Psoas muscle (tissue), 8 donors: ENCODE results near the gene SCT. TPM values are rescaled to one million over a fixed set of nuclear protein-coding genes. Genes with fewer than 3 reads are reported as not detected.

Experiments
- ATAC-seq, 4 donors: fragments of 200-7000 bp; cut with Tn5 transposase; one replicate each; pipeline ENCODE4 v1.9.1; 2020; ENCODE audit warnings: moderate library complexity in 3 of 4, mild to moderate bottlenecking in 2 of 4
- DNase-seq, 2 donors: peaks; one replicate each; pipeline ENCODE4 v3.0.0-alpha.2; 2020
- H3K27ac ChIP-seq: fragments of 200-600 bp; one replicate; pipeline ENCODE4 v1.8.0; 2022
- H3K27me3 ChIP-seq, 3 donors: fragments of 200-600 bp in 1 of 3; one replicate each; pipeline versions ENCODE4 v1.6.1 to v1.8.0; 2013 to 2022; ENCODE audit warnings: low read length in 2 of 3, mild to moderate bottlenecking in 2 of 3, moderate library complexity in 1 of 3; ENCODE audit not compliant: insufficient read depth in 3 of 3
- H3K36me3 ChIP-seq, 2 donors: fragments of 200-600 bp in 1 of 2; one replicate each; pipeline versions ENCODE4 v1.6.1 to v1.8.0; 2013 to 2022; ENCODE audit warnings: low read depth in 1 of 2, mild to moderate bottlenecking in 1 of 2, moderate library complexity in 1 of 2; ENCODE audit not compliant: insufficient read depth in 1 of 2
- H3K4me1 ChIP-seq: fragments of 200-600 bp; one replicate; pipeline ENCODE4 v1.8.0; 2022
- H3K4me3 ChIP-seq: fragments of 200-600 bp; one replicate; pipeline ENCODE4 v1.8.0; 2022; ENCODE audit warnings: mild to moderate bottlenecking
- H3K9me3 ChIP-seq: fragments of 200-600 bp; one replicate; pipeline ENCODE4 v1.8.0; 2022
- WGBS, 3 donors: extraction: QIAGEN DNeasy Blood & Tissue Kit; methylation state at CpG; one replicate each; pipeline versions ENCODE4 v1.1.6 to v1.1.7; 2013; 5-methylcytosine and 5-hydroxymethylcytosine counted together
- intact Hi-C, 2 donors: fragments of 100-400 bp; cut with DNase I; formaldehyde crosslinking; loops; one replicate each; pipeline versions ENCODE4 v1.11.0 to v1.14.2; 2022
- polyA plus RNA-seq, 3 donors: library from polyadenylated mRNA; stranded (reverse); fragments of 200-250 nt; gene quantifications; one replicate each; pipeline ENCODE4 v1.2.3, GENCODE V29; 2013
- total RNA-seq, 4 donors: library from RNA; stranded (reverse); fragmentation: NEBNext Ultra II Directional in 2 of 4; extraction: Animal tissue kit (Norgen Biotek cat#: 25700) in 2 of 4; gene quantifications; one replicate each; pipeline versions ENCODE4 v1.2.1 to v1.2.4, GENCODE V29; 2021 to 2023
- TF ChIP-seq, protein P1 (sequence below): fragments of 200-600 bp; IDR thresholded peaks from one replicate; pipeline ENCODE4 v1.8.0; 2022; ENCODE audit warnings: antibody characterized with exemption
- donor health status: healthy with polysubstance abuse.
- donor health status: DM: no; HTN: no; CAD: no; lungs with moderate emphysema.
- donor health status: Bipolar disorder and iron deficiency.
- donor health status: healthy.
- donor health status: DM: yes; HTN: yes; CAD: no.
- donor health status: DM: no; HTN: no; CAD: no.
- donor health status: DM: no; HTN: no; CAD: no.
- donor health status: DM: yes; HTN: yes; CAD: no.

The SCT gene
- total and polyA plus RNA-seq, 7 donors, result 0.44 to 4.8 (median 1.3) TPM; not detected in 3

DNA sequence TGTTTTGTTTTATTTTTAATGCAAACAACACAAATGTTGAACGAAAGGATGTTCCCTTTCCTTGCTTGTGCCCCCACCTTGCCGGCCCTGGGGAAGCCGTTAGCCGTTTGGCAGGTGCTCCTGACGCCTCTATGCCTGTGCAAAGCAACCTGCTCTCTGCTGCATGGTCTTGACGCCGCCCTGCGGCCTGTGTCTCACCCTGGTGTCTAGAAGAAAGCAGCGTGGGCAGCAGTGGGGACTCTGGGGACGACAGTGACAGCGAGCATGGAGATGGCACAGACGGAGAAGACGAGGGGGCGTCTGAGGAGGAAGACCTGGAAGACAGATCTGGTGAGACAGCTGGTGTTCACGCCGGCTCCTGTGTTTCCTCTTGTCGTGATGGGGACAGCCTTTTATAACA lies 45.2 kb downstream of the SCT start:
- Histone ChIP-seq H3K4me1 (peaks cover 37% of the 10 kb centered on the region), H3K27ac (no peak overlapping the region), H3K36me3 (peaks cover 0 to 50% of the 10 kb centered on the region in 2 donors), H3K27me3 (no peaks in the 10 kb centered on the region), H3K4me3 (no peak overlapping the region), H3K9me3 (no peaks in the 10 kb centered on the region)
- DNase-seq (no peak), ATAC-seq (peak in 1 of 4 donors; percentile 2)
- 76 to 80% (median 77%) methylated on average over 17 of the region's 17 CpGs for WGBS, 3 donors
- TF ChIP-seq, protein P1, sequence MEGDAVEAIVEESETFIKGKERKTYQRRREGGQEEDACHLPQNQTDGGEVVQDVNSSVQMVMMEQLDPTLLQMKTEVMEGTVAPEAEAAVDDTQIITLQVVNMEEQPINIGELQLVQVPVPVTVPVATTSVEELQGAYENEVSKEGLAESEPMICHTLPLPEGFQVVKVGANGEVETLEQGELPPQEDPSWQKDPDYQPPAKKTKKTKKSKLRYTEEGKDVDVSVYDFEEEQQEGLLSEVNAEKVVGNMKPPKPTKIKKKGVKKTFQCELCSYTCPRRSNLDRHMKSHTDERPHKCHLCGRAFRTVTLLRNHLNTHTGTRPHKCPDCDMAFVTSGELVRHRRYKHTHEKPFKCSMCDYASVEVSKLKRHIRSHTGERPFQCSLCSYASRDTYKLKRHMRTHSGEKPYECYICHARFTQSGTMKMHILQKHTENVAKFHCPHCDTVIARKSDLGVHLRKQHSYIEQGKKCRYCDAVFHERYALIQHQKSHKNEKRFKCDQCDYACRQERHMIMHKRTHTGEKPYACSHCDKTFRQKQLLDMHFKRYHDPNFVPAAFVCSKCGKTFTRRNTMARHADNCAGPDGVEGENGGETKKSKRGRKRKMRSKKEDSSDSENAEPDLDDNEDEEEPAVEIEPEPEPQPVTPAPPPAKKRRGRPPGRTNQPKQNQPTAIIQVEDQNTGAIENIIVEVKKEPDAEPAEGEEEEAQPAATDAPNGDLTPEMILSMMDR, result no peak
- intact Hi-C loops, result no loop called here

DNA sequence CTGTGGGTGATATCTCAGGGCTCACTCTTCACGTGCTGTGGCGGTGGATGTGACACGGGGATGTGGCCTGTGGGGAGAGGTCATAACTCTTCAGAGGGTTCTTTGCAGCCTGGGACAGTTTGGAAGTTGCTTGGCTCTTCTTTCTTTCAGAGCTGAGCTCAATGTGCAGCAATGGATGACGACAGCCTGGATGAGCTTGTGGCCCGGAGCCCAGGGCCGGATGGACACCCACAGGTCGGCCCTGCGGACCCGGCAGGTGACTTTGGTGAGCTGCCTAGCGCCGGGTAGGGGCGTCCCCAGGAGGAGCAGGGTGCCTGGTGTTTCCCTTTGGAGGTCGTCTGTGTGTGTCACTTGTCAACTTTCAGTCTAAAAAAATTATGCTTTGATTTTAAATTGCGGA lies 45.6 kb downstream of the SCT start:
- H3K4me1 ChIP-seq, result peaks cover 37% of the 10 kb centered on the region
- DNase-seq, result no peak
- H3K36me3 ChIP-seq, result peaks cover 0 to 46% of the 10 kb centered on the region in 2 donors
- 63 to 81% (median 75%) methylated on average over 14 of the region's 14 CpGs for WGBS, 3 donors
- H3K27ac ChIP-seq, result peak overlapping the region; percentile 4
- H3K9me3 ChIP-seq, result no peaks in the 10 kb centered on the region
- H3K4me3 ChIP-seq, result no peak overlapping the region
- TF ChIP-seq, protein P1, result no peak
- no peaks in the 10 kb centered on the region for H3K27me3 ChIP-seq
- intact Hi-C loops, result no loop called here
- ATAC-seq, result peak in 1 of 4 donors; percentile 34

DNA sequence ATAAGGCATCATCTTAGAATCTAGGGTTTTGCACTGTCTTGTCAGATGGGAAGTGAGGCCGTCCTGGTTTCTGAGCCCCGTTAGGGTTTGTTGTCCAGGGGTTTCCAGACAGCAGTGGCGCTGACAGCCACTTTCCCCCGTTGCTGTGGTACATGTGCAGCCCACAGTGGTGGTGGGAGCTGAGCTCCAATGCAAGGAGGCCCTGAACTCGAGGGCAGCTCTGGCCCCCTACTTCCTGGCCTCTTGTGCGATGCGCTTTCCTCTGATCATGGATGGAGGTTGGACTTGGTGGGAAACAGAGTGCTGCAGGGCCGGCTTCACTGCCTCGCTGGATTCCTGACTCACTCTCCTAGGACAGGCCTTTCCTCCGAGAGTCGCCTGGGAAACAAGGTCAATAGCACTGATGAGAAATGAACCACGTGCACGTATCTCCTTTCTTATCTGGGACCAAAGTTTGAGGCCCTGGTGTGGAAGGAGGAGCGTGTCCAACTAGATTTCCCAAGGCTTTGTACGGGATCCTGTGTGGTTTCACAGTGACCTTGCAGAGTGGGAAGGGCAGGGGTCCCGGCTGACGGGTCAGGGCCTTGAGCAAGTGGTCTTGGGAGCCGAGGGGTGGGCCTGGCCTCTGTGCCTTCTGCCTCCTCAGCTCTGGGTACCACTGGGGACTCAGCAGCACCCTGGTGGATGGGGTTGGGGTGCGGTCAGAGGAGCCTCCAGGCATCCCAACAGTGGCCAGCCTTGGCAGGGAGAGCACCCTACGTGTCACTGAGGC lies 47.0 kb downstream of the SCT start:
- H3K27ac ChIP-seq, result no peak overlapping the region
- no peaks in the 10 kb centered on the region for H3K9me3 ChIP-seq
- peaks cover 0 to 38% of the 10 kb centered on the region in 2 donors for H3K36me3 ChIP-seq
- H3K4me1 ChIP-seq, result peaks cover 39% of the 10 kb centered on the region
- intact Hi-C loops, result loop anchor here (5.0 to 10.0 kb wide), 2 partner anchors 47 to 115 kb away; partner anchors contain the start of genes DEAF1 (in 1 of the 2), SCT (in 1 of the 2) and TMEM80 (in 1 of the 2)
- TF ChIP-seq, protein P1, result no peak
- ATAC-seq (no peak), DNase-seq (no peak)
- 67 to 76% (median 73%) methylated on average over 20 of the region's 20 CpGs for WGBS, 3 donors
- H3K27me3 ChIP-seq, result no peaks in the 10 kb centered on the region
- no peak overlapping the region for H3K4me3 ChIP-seq

DNA sequence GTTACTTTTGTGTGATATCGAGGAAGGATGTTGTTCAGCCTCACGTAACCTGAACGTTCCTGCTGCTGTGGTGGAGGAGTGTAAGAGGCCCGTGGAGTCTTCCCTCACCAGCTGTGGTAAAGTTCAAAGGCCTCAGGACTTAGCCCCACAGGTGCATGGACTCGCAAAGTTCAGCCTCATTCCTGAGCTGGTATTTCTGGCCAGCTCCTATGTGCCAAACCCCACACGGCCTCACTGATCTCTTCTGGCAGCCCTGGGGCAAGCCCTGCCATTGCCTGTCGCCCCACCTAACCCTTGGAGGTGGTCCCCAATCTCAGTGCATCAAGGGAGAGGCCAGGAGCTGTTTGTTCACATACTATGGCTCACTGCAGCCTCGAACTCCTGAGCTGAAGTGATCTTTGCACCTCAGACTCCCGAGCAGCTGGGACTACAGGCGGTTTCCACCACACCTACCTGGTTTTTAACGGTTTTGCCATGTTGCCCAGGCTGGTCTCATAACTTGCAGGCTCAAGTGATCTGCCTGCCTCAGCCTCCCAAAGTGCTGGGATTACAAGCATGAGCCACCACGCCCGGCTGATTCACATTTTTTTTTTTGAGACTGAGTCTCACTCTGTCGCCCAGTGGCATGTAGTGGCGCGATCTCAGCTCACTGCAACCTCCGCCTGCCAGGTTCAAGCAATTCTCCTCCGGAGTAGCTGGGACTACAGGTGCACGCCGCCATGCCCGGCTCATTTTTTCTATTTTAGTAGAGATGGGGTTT lies 48.5 kb downstream of the SCT start:
- peak overlapping the region; percentile 97 for H3K27ac ChIP-seq
- intact Hi-C loops, result loop anchor here (5.0 to 10.0 kb wide), 2 partner anchors 49 to 116 kb away; partner anchors contain the start of genes DEAF1 (in 1 of the 2), SCT (in 1 of the 2) and TMEM80 (in 1 of the 2)
- H3K4me1 ChIP-seq, result peaks cover 46% of the 10 kb centered on the region
- no peak for DNase-seq
- H3K36me3 ChIP-seq, result peaks cover 0 to 23% of the 10 kb centered on the region in 2 donors
- no peaks in the 10 kb centered on the region for H3K27me3 ChIP-seq
- peak overlapping the region; percentile 98 for H3K4me3 ChIP-seq
- no peaks in the 10 kb centered on the region for H3K9me3 ChIP-seq
- WGBS, 3 donors, result 59 to 65% (median 60%) methylated on average over 21 of the region's 21 CpGs
- ATAC-seq, result no peak
- TF ChIP-seq, protein P1, result no peak
